ENCODE measurements around the gene ZNF655. TPM values are rescaled to one million over a fixed set of nuclear protein-coding genes. Genes with fewer than 3 reads are reported as not detected.
A peak's percentile ranks its signal among the peaks of the same experiment; 100 is the strongest.
"Not testable (repeated sequence)": the region's sequence is repeated elsewhere in the genome, so short reads cannot be mapped to it uniquely, and the experiment has no call there.

ZNF655 gene
- total RNA-seq, 1 donor from 2014 or later = 62.0 TPM

GRCh38 chr7:99559175-99559915 lies 903 bp downstream of the ZNF655 start:
- ATAC-seq = no peak
- intact Hi-C loops (cut with DNase I) = no loop called here

GRCh38 chr7:99560834-99561736 lies 2.6 kb downstream of the ZNF655 start:
- intact Hi-C loops (cut with DNase I) = no loop called here
- ATAC-seq (no peak), DNase-seq (ENCODE audit: low spot score) (no peak)

More at GRCh38 chr7:99559175-99559915, 903 bp downstream of the ZNF655 start:
- no peak for DNase-seq (ENCODE audit: low spot score)

GRCh38 chr7:99561737-99562051 lies 3.3 kb downstream of the ZNF655 start:
- DNase-seq (ENCODE audit: low spot score) (no peak), ATAC-seq (no peak)
- intact Hi-C loops (cut with DNase I) = no loop called here

GRCh38 chr7:99562114-99562784 lies 3.8 kb downstream of the ZNF655 start:
- ATAC-seq = no peak
- DNase-seq (ENCODE audit: low spot score) = no peak
- intact Hi-C loops (cut with DNase I) = no loop called here

GRCh38 chr7:99562832-99563231 lies 4.4 kb downstream of the ZNF655 start:
- ATAC-seq (no peak), DNase-seq (ENCODE audit: low spot score) (no peak)
- intact Hi-C loops (cut with DNase I) = no loop called here

- DNase-seq (ENCODE audit: low spot score) = no peak
- ATAC-seq = no peak
- intact Hi-C loops (cut with DNase I) = no loop called here
Measured at GRCh38 chr7:99563650-99564049, 5.2 kb downstream of the ZNF655 start.

- ATAC-seq; intact Hi-C loops (cut with DNase I): not testable (repeated sequence)
Measured at GRCh38 chr7:99568770-99569169, 10.3 kb downstream of the ZNF655 start.

GRCh38 chr7:99571768-99572167 lies 13.3 kb downstream of the ZNF655 start:
- no peak for DNase-seq (ENCODE audit: low spot score)
- intact Hi-C loops (cut with DNase I) = no loop called here
- ATAC-seq = no peak

More at GRCh38 chr7:99568770-99569169, 10.3 kb downstream of the ZNF655 start:
- not testable (repeated sequence) for DNase-seq (ENCODE audit: low spot score)

- no peak for ATAC-seq
- intact Hi-C loops (cut with DNase I) = no loop called here
- DNase-seq (ENCODE audit: low spot score) = no peak
Measured at GRCh38 chr7:99573257-99573656, 14.8 kb downstream of the ZNF655 start.

- intact Hi-C loops (cut with DNase I) = no loop called here
- DNase-seq (ENCODE audit: low spot score) (no peak), ATAC-seq (no peak)
Measured at GRCh38 chr7:99576251-99576650, 17.8 kb downstream of the ZNF655 start.

- intact Hi-C loops (cut with DNase I) = no loop called here
- no peak for ATAC-seq
- no peak for DNase-seq (ENCODE audit: low spot score)
Measured at GRCh38 chr7:99579281-99579955, 21.0 kb downstream of the ZNF655 start.

- peak; percentile 80 for ATAC-seq
- DNase-seq (ENCODE audit: low spot score) = peak; percentile 68
- intact Hi-C loops (cut with DNase I) = no loop called here
Measured at GRCh38 chr7:99579956-99580777, 21.7 kb downstream of the ZNF655 start.

GRCh38 chr7:99580778-99581332 lies 22.4 kb downstream of the ZNF655 start:
- DNase-seq (ENCODE audit: low spot score); ATAC-seq; intact Hi-C loops (cut with DNase I): not testable (repeated sequence)

GRCh38 chr7:99588868-99589267 lies 30.4 kb downstream of the ZNF655 start:
- ATAC-seq = no peak
- intact Hi-C loops (cut with DNase I) = no loop called here
- DNase-seq (ENCODE audit: low spot score) = no peak

- ATAC-seq = no peak
- intact Hi-C loops (cut with DNase I) = no loop called here
- DNase-seq (ENCODE audit: low spot score) = no peak
Measured at GRCh38 chr7:99594948-99595745, 36.7 kb downstream of the ZNF655 start.

- DNase-seq (ENCODE audit: low spot score) = no peak
- ATAC-seq = no peak
- intact Hi-C loops (cut with DNase I) = no loop called here
Measured at GRCh38 chr7:99596408-99596955, 38.0 kb downstream of the ZNF655 start.

Data from sciatic nerve (tissue), 2 donors.